Measurements from ENCODE around the gene NAV2.

The NAV2 gene

GRCh38 chr11:20010156-20010850 is 297.7 kb downstream of the NAV2 start:
- DNase-seq: no peak

DNA sequence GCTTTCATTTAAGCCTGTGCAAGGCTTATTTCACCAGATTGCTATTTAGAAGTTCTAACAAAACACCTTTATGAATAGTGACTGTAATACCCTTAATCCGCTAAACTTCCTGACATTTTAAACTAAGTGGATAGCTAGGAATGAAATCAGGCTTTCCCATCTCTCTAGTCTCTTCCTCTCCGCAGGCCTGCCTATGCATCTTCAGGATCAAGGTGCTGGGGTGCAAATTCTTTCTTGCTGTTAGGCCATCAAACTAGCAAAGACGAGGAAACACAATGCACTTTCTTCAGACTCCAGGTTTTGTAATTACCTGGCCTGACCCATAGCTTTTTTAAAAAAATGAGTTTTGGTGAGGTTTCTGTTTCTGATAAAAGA is 298.2 kb downstream of the NAV2 start:
- DNase-seq: no peak

DNA sequence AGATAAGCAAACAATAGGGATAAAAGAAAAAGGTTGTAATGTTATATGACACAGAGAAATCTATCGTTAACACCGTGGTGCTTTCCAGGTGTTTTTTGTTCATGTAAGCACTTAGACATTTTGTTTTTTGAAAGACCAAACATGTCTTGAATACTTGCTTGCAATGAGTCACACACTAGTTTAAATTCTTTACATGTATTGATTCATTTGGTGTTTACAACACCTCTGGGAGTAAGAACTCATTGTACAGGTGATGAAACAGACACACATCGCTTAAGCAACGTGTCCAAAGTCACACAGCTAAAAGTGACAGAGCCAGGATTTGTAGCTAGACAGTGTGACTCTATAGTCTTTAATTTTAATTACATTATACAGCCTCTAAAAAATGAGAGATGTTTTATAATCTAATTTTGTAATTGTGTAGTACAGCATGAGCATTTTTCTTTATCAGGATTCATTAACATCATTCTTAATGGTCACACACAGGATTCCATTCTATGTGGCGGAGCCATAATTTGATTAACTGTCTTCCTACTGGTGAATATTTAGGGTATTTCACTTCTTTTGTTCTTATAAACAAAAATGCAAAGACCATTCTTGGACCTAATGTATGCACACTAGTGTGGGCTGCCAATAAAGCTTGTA is 298.8 kb downstream of the NAV2 start:
- no peak for DNase-seq

DNA sequence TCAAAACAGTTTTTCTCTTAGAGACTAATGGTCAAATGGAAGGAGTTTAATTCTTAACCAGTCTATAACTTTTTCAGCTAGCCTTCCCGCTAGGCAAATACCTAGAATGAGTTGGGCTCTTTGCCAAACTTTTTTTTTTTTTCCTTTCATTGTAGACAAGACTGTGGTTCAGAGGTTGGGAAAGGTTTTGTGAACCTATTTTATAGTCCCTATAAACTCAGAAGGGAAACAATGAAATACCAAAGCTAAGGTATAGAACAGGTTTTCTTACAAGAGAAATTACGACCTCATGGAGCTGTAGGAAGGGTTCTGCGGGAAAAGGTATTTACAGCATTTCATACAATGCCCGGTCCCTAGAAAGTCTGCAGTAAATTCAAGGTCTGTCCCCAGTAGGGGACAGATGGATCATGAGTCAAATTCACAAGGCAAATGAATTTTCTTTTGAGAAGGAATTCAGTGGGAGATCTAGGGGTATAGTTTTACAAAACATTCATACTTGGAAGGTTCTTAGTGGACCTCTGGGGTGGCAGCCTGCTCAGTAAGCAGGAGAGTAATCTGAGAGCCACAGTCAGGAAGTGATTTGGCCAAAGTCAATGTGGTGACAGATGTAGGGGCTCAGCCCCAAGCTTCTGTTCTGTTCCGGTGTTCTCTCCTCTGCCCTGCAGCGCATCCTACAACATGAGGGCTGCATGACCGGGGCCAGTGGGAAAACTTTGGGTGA is 300.9 kb downstream of the NAV2 start:
- DNase-seq: no peak

- no peak for DNase-seq
Measured at GRCh38 chr11:20014067-20014402, 301.4 kb downstream of the NAV2 start.

DNA sequence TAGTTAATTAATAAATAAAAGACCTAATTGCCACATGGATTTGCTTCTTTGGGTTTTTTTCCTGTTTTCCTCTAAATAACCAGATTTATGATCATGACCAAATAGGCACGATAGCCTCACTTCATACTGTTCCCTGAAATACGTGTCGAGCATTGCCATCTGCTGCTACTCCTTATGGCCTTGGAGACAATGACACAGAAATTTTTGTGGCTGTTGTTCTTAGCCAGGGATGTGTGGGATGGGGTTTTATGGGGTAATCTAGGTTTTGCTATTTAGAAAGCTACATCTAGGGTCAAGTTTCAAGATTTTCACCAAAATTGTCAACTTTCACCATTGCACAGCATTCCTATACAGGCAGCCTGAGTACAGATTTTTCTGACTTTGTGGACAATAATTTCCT is 302.5 kb downstream of the NAV2 start:
- DNase-seq: no peak

DNA sequence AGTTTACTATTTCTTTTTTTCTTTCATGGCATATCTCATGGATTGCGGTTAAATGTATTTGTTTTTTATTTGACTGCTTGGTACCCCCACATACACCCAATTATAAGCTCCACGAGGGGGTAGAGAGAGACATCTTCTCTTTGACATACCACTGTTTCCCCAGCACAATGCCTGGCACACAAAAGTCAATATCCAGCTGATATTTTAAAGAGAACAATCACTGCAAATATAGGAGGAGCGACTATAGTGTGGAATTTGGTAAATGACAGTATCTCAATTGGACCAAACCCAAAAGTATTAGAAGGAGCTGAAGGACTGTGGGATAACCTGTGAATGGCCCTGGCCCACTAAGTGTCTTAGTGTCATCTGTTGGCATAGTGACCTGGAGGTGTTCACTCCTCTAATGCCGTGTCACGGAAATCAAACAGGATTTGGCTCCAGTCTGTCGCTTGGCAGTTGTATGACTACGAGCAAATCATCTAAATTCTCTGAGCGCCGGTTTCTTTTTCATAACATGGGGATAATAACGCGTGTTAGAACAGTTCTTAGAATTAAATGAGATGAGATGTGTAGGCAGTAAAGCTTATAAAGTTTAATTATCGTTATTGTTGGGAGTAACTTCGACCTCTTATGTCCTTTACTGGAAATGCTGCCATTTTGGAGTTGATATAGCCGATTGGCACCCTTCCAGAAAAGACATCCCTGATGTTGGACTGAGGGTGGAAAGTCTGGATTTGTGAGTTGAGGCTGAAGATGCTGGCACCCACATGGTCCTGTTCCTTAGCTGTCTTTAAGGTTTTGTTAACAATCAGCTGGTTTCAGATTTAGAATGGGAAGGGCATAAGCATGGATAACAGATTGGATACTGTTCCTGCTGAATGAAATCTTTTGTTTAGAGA is 303.1 kb downstream of the NAV2 start:
- no peak for DNase-seq

- no peak for DNase-seq
Measured at GRCh38 chr11:20016526-20016925, 303.9 kb downstream of the NAV2 start.

- no peak for DNase-seq
Measured at GRCh38 chr11:20017320-20017719, 304.7 kb downstream of the NAV2 start.

- no peak for DNase-seq
Measured at GRCh38 chr11:20020198-20020597, 307.6 kb downstream of the NAV2 start.

GRCh38 chr11:20020716-20021115 is 308.1 kb downstream of the NAV2 start:
- DNase-seq: no peak

GRCh38 chr11:20021212-20021611 is 308.6 kb downstream of the NAV2 start:
- DNase-seq: no peak

DNA sequence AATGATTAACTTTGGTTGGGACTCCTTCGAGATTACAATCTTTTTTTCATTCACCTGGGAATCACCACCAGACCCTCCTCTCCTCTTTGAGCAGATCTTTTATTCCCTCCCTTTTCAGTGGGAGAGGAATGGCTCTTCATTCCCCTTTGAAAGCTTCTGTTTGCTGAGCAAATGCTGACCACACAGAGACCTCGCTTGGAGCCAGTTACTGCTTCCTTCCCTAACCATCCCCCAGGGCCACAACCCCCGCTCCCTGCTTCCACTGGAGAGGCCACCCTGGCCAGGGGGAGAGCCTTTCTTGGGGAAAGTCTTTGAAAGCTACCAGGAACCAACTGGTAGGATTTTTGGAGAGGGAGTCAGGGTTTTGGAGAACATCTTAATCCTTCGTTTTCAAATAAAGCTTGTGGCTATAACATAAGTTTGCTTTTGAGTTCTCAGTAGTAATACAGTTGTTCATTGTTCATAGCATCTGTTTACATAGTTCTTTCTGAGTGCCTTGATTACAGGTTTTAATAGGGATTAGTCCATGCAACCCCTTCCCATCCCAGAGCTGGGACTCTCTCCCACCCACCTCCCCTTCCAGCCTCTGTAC is 309.2 kb downstream of the NAV2 start:
- no peak for DNase-seq

DNA sequence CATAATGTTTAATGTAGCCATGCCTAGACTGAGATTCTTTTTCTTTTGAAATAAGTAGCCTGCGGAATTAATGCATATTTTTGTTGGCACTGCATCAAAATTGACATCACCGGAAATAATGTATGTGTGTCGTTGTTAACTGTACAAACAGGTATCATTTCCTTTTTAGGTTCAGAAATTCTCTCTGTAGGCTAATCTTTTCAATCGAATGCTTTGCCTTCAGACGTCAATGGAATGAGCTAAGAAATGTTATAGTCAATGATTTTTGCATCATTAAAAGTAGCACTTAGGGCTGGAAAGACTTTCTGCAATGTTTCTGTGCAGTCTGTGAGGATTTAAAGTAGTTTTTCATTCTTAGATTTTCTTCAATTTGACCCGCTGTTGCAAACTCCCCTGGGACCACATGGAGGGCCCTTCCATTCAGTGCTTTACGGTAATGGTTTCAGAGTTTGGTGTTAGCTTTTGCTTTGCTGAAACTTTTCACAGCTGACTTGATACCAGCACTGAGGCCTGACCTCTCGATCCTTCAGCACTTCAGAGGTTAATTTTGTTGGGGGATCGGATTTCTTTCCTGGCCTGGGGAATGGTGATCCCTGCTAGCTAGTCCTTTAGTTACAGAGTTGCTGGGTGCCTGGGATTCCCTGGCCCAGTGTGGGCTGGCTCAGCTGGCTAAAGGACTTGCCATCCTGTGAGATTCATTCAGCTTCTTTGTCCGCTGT is 309.9 kb downstream of the NAV2 start:
- DNase-seq: no peak

DNA sequence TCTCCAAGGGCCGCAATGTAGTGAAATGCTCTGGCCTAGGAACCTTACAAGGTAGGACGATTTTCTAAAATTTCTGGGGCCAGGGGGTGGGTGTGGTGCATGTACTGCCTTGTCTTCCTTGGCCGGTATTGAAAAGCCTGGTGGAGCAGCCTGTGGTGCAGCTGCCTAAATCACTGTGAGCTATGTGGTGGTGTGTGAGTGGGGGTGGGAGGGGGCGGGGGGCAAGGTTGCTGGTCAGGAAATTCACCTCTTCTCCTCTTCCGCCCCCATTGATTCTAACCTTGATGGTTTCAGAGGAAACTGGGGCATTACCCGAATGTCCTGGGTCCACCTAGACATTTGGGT is 310.4 kb downstream of the NAV2 start:
- no peak for DNase-seq

DNA sequence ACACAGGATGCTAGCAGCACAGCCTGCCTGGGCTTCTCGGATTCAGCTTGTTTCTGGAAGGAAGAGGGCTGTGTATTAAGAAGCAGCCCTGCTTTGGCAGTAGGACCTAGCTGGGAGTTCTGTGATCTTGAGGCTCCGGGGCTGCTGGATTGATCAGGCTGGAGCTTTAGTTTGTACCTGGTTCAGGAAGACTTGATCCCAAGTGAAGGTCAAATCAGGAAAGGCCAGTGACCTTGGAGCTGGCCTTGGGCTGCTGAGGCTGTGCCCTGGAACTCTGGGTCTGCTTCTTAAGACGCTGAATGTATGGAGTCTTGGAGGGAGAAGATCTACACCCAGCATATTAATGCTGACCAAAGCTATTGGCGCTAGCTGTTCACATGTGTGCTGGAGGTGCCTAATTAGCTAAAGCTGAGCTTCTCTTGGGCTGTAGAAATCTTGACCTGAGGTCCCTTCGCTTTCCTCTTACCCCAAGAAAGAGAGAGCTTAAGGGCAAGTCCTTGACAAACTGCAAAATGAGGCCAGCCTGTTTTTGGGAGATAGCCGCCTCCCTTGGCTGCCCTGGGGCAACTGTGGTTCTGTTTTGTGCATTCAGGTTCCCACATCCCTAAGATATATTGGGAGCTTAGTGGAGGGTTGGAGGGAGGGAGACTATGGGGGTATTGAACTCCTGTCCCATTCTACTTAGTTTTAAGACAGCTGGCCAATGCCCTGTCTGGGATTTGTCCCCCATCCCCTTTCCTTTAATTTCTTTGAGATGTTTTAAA is 311.7 kb downstream of the NAV2 start:
- DNase-seq: no peak

GRCh38 chr11:20025332-20025840 is 312.7 kb downstream of the NAV2 start:
- DNase-seq: no peak

DNA sequence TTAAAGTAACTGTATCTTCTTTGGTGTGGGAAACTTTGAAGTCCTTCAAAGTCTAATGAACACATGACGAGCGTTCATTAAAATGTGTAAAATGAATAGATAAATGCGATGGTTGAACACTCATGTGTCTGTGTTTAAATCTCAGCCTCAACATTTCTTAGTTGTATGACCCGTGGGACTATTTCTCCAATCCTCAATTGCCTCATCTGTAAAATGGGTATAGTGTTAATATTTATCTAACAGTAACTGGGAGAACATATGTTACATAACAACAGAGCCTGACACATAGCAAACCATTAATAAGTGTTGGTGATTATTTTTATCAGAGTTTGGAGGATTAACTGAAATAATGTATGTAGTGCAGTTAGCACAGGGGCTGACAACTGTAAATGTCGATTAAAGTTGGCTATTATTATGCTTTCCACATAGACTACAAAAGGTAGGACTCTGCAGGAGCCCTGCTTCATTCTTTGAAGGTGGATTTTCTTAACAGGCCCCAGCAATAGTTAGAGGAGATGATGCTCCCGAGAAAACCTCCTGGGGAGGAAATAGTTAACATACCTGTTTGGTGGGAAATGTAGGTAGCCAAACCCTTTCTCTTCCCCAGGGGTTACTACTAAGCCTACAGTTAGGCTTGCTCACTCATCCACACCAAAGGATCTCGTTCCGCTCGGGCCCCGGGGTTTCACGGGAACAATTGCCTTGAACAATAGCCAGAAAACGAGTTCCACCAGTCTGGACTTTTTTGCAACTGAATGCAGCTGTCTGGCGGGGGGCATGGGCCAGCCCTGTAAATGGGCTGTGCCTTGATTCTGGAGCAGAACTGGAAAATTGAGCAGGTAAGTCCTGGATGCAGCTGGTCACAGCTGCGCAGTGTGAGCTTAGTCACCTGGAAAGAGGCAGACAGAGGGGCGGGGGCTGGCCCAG is 314.3 kb downstream of the NAV2 start:
- DNase-seq: no peak

DNA sequence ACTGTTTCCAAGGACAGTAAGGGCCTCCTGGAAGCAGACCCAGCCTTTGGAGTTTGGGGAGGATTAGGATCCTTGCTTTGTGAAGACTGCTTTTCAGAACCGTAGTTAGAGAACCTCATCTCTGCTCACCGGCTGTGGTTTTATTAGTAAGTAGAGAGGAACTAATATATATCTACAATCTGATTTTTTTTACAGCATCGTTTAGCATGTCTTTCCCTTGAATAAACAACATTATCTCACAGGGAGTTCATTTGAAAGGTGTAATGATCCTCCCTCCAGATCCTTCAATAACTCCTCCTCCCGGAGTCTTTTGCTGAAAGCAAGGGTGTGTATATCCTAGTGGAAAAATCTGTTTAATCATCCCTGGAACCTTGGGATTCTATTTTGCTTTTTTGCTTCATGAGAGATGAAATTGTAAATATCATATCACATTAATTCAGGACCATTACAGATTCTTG is 314.9 kb downstream of the NAV2 start:
- no peak for DNase-seq

DNA sequence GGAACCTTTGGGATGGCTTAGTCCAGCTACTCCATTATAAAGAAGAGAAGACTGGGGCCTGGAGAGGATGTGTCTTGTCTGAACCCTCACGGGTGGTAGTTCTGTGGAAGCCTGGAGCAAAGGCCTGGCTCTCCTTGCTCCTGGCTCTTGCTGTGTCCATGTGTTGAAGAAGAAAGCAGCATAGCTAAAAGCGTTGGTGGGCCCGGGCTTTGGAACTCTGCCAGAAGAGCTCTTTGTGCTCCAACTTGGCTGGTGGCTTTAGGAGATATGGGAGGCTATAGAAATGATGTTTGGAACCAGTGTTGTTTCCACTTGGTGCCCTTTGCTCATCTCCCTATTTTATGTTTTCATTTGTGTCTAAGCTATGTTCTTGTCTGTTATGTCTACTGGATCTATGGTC is 316.6 kb downstream of the NAV2 start:
- DNase-seq: no peak

Measured in amniotic stem cell (primary cell).